NCI-H748 (cell line): ENCODE data around the gene KMO.

Experiments used
- DNase-seq: peaks from one replicate; lab custom pipeline; 2025; ENCODE audit not compliant: unreplicated experiment; lab: John Stamatoyannopoulos, UW

KMO gene

DNA sequence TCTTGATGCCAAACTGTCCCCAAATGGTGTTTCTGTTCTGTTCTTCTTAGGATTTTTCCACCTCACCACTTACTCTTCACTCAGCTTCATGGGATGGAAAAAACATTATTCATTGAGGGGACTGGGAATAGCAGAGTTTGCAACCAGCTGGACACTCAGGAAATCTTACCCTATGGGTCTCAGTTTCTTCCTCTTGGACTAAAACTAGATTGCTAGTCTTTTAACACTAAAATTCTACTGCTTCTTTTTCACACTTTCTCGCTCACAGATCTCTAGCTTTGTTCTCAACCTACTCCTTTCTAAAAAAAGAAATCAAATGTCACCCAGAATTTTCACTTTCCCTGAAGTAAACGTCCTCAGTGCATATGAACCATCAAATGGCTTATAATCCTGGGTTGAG is 4.8 kb downstream of the KMO start:
- DNase-seq, result no peak

DNA sequence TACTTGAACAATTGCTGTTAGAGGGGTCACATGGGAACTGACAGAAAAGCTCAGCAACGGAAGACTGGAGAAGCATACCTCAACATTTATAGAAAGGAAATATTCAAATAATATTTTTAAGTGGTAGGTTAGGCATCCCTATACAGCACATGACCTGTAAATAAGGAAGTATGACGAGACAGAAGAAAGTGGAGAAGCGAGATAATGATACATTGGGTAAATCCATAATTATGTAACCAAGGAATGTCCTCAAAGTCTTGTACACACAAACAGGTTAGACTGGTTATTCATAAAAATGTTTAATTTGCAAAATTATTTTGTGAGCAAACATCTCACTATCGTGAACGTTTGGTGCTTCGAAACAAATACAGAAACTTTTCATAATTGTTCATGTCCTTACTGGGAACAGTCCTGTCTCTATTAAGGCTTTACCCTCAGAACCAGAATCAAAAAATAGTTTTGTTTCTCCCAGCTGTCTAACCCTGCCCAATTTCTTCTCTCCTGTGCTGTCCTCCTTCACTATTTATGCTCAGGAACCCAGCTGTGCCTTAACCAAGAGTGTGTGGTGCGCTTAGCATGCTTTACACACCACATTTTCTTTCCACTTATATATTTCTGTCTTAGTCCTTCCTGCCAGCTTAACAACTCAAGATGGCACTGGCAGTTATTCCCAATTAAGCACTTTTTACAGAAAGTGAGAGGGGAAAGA is 10.2 kb downstream of the KMO start:
- no peak for DNase-seq

DNA sequence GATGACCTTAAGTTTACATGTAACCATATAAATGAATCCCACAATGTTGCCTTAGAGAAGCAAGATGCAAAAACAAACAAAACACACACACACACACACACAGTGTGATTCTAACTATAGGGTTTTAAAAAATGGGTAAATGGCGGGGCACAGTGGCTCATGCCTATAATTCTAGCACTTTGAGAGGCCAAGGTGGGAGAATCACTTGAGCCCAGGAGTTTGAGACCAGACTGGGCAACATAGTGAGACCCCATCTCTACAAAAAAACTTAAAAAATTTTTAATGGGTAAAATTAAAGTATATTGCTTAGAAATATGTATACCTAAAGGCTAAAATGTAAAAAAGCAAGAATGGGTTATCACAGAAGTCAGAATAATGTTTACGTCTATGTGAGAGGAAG is 15.8 kb downstream of the KMO start:
- no peak for DNase-seq

DNA sequence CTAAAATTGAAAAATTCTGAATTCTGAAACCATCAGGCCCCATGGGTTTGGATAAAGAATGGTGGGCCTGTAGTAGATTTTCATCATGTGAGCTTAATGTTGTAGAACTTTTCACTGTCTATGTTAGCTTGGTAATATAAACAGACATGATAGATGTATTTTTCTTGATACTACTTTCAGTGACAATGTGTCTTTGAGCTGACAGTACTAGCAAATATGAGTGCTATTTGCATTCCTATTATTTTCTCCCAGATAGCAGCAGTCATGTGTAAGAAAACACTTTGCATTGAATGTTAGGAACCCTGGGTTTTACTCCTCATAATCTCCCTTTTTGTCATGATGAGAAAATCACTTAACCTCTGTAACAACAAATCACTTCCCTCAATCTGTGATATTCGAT is 18.1 kb downstream of the KMO start:
- DNase-seq, result no peak

DNA sequence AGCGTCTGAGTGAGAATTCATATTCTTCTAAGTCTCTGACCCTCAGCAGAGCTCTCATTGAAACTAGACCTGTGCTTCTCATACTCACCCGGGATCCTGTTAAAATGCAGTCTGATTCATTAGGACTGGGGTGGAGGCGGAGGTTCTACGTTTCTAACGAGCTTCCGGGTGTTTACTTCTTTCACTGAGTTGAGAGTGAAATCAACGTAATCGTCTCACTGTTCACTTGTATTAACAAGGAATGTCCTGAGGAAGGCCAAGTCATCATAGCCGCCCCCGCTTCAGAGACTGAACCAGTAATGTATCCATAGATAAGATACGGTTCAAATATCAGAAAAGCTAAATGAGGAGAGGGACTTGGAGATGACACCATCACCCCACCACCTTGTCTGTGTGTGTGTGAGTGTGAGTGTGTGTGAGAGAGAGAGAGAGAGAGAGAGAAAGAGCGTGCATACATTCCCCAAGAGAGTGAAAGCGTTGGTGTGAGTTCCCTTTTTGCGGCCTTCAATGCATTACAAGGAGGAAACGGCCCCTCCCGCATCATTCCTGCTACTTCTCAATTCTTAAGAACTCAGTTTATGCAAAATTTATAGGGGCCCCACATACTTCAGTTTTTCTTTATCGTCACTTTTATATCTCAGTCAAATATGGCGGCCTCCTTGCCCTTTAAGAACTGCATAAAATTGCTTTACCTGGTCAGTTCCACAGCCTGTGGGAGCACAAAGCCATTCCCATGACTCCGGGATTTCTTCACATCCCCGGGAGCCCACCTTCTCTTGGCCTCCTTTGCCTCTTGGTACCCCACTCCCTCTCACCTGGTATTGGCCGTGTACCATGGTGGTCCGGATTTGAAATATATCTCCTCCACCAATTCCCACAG is 19.8 kb downstream of the KMO start:
- DNase-seq, result no peak

DNA sequence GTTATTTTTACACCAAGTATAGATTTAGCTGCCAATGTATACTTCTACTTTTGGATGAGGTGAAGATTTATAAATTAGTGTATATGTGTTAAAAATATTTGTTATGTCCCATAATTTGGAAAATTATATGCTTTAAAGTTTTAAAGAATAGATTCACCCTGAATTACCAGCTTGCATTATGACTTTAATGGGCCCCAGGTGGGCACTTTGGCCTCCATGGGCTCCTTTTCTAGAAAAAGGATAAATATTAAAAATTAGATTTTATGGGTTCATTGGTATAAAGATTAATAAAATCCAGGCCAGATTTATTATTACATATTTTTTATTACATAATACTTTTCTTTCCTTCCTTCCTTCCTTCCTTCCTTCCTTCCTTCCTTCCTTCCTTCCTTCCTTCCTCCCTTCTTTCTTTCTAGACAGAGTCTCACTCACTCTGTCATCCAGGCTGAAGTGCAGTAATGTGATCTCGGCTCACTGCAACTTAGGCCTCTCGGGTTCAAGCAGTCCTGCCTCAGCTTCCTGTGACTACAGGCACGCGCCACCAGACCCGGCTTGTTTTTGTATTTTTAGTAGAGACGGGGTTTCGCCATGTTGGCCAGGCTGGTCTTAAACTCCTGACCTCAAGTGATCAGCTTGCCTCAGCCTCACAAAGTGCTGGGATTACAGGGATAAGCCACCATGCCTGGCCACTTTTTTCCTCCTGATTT is 21.9 kb downstream of the KMO start:
- DNase-seq, result no peak

DNA sequence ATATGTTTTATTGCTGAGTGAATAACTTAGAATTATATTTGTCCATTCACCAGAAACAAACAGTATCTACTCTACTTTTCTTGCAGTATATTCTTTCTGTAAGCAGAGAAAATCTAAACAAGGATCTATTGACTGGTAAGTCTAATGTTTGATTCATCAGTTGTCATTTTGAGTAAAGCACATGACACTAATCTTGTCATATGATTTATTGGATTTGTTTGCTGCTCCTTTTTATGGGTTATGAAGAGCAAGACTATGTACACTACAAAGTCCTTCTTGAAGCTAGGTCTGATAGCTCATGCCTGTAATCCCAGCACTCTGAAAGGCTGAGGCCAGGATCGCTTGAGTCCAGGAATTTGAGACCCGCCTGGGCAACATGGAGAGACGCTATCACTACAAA is 23.3 kb downstream of the KMO start:
- no peak for DNase-seq

DNA sequence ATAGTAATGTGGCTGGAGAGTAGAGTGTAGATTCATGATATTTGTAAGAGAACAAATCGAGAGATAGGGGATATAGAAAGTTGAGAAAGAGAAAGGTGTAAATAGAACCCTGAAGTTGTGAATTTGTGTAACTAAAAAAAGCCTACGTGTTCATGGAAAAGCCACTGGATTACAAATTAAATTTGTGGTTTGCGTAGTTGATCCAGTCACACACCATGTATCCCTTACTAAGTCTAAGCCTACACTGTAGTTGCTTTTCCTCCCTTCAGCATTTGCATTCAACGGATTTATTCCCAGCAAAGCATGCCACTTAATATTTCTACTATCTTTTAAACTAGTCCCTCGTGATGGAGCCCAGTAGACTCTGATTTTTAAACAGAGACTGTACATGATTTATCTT is 24.9 kb downstream of the KMO start:
- no peak for DNase-seq

DNA sequence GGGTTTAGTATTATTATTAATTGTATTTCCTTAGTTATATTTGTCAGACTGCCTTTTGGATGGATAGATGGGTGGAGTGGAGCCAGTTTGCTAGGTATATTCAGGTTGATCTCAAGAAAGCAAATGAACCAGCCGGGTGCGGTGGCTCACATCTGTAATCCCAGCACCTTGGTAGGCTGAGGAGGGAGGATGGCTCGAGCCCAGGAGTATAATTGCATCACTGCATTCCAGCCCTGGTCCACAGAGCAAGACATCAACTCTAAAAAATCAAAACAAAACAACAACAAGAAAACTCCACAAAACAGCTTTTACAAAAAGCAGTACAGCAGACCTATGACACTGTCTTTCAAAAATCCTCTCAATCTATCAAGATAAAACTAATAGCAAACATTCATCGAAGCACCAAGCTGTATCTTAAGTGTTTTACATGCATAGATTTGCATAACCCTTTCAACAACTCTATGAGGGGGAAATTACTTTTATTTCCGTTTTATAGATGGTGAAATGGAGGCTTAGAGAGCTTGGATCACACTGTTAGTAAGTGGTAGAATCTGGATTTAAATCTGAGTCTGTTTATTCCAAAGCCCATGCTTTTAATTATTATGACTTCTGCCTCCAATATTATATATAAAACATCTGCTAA is 25.5 kb downstream of the KMO start:
- DNase-seq, result no peak

DNA sequence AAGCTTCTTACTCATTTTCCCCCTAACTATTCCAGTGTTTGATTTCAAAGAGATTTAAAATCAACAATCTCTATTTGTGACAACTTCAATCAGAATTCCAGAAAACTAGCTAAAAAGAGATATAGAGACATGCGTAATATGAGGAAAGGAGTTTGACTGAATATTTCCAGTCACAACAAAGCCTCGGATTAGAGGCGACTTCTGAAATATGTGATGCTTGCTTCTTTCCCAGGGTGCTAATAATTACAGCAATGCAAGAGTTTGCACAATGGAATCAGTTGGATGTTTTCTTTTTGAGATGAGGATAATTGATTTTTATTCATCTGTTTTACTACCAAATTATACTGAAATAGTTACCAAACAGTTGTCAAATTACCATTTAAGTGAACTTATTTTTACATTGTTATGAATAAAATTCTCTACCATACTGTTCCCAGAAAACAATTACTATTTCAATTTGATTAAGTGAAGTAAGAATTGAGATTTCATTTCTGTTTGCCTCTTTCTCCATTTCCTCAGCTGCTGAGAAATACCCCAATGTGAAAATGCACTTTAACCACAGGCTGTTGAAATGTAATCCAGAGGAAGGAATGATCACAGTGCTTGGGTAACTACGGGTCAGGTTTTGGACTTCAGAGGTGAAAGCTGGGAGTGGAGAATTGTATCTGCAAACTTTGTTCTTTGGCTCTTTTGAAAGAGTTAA is 28.1 kb downstream of the KMO start:
- no peak for DNase-seq

DNA sequence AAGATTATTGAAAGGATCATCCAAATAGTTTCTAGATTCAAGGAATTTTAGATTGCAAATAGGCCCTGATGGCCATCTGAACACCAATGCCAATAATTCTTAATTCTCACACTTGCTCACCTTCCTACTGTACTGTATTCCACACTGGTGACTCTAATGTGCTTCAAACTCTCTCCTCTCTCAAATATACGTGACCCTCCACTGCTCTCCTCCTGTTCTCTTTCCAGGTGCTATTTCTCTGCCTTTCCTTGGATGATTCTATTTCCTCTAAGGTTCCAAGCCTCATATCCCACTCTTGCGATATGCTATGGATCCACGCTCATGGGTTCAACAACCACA is 28.6 kb downstream of the KMO start:
- DNase-seq, result no peak

DNA sequence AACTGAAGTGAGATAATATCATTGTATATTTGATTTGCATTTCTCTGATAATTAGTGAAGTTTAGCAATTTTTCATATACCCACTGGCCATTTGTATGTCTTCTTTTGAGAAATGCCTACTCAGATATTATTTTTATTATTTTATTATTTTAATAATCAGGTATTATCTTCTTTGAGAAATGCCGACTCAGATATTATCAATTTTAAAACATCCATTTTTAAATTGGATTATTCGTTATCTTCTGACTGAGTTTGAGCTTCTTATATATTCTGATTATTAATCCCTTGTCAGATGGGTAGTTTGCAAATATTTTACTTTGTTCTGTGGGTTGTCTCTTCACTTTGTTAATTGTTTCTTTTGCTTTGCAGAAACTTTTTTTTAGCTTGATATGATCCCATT is 37.7 kb downstream of the KMO start:
- no peak for DNase-seq

DNA sequence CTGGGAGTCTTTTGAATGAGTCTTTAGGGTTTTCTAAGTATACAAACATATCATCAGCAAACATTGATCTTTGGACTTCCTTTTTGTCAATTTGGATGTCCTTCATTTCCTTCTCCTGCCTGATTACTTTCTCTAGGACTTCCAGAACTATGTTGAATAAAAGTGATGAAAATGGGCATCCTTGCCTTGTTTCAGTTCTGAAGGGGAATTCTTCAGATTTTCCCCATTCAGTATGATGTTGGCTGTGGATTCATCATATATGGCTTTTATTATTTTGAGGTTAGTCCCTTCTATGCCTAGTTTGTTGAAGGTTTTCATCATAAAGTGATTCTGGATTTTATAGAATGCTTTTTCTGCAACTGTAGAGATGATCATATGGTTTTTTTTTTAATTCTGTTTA is 42.0 kb downstream of the KMO start:
- no peak for DNase-seq

DNA sequence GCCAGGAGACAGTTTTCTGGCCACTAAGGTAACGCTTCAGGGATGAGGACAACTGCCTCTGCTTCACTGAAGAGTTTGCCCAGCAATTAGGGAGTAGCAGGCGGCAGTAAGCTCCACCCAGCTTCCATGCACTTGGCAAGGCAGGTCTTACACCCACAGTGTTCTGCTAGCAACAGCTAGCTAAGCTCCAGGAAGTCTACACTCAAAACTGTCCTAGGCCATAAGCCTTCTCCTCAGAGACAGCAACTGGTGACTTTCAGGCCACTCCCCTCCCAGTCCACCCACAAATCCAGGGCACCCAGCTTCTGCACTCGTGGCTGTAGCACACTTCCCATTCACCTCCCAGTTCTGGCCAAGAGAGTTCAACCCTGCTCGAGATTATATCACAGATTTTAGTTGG is 47.3 kb downstream of the KMO start:
- peak; percentile 6 for DNase-seq

DNA sequence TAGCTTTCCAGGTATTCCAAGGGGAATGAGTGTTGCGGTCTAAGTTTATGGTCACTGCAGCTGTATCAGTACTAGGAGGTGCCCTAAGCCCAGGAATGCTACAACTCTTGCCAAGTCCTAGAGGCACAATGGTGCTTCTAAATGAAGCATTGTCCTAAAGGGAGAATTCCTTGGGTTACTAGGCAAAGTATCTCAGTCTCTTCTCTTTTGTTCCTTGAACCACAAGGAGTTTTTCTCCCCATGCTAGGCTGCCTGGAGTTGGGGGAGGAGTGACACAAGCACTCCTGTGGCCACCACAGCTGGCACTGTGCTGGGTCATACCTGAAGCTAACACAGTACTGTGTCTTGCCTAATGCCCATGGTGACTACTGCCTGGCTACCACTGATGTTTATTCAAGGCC is 50.7 kb downstream of the KMO start:
- DNase-seq, result no peak

DNA sequence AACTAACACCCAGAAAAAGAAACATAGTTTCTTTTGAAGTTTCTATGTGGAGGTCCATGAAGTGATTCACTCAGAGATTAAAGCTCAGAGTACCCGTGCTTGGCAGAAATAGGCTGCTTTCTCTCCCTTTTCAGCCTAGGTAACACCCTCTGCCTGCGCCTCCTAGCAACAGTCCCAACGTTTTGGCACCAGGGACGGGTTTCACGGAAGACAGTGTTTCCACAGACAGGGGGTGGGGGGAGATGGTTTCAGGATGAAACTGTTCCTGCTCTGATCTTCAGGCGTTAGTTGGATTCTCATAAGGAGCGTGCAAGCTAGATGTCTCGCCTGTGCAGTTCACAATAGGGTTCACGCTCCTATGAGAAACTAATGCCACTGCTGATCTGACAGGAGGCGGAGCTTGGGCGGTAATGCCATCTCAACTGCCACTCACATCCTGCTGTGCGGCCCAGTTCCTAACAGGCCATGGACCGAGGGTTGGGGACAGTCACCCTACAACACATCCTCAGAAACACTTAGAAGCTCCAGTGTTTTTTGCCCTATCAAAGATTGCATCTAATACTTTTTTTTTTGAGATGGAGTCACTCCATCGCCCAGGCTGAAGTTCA is 54.8 kb downstream of the KMO start:
- DNase-seq, result no peak

DNA sequence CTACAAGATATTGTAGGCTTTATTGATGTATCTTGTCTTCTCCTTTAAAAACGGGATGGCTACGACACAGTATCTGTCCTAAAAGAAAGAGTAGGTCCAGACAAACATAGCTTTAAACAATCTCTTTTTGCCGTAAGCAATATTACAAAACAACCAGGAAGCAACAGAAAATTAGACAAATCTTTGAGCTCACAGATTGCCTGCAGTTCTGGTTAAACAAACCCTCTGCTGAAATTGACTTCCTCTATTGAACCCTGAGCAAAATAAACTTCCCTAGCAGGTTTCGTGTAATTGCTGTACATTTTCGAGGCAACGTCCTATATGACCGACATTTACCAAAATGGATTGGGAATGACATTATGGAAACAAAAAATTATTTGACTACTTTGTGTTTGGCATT is 57.3 kb downstream of the KMO start:
- peak; percentile 3 for DNase-seq

DNA sequence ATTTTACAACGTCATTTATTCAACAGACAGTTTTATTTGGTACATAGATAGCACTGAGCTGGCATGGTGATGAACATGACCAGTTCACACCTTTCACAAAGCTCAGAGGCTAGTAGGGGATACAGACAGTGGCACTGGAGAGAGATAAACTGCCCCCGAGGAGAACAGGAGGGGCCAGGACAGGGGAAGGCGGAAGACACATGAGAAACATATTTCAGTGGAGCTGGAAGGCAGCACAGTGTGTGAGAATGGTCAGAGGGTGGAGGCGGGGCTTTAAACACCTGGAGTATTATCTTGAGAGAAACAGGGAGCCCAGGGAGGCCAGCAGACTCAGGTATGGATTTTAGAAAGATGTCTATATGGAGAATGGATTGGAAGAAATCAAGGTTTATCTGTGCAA is 58.5 kb downstream of the KMO start:
- no peak for DNase-seq

DNA sequence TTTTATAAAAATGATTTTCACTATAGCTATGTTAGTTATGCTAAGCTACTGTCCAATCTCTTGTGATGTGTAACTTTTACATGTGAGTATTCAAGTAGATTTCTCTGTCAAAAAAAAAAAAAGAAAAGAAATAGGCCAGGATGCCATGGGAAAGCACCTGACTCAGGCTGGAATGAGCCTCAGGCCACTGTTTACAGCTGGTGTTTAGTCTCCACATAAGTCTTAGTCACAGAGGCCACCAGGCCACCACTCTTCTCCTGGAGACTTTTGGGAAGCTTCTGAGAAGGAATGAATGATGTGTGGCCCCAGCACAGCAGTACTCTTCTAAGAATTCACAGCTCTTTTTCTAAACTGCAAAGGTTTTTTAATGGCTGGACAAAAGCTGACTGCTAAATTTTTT is 59.1 kb downstream of the KMO start:
- DNase-seq, result no peak

DNA sequence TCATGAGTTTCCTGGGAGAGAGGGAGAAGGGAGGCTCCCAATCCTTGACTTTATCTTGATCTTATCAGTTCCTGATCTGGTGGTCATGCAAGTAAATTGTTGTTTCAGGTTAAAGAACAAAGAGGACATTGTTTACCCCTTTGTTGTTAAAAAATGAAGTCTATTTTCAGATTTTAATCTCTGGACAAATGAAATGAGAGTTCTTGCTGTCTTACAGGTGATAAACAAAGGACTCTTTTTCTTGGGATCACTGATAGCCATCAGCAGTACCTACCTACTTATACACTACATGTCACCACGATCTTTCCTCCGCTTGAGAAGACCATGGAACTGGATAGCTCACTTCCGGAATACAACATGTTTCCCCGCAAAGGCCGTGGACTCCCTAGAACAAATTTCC is 59.6 kb downstream of the KMO start:
- no peak for DNase-seq
